ENCODE results near the gene MINDY4. TPM values are rescaled to one million over a fixed set of nuclear protein-coding genes. Genes with fewer than 3 reads are reported as not detected.
"Not testable (repeated sequence)": the region's sequence is repeated elsewhere in the genome, so short reads cannot be mapped to it uniquely, and the experiment has no call there.

Gene MINDY4
- total RNA-seq, 1 experiment from 2014 or later: 2.1 TPM

DNA sequence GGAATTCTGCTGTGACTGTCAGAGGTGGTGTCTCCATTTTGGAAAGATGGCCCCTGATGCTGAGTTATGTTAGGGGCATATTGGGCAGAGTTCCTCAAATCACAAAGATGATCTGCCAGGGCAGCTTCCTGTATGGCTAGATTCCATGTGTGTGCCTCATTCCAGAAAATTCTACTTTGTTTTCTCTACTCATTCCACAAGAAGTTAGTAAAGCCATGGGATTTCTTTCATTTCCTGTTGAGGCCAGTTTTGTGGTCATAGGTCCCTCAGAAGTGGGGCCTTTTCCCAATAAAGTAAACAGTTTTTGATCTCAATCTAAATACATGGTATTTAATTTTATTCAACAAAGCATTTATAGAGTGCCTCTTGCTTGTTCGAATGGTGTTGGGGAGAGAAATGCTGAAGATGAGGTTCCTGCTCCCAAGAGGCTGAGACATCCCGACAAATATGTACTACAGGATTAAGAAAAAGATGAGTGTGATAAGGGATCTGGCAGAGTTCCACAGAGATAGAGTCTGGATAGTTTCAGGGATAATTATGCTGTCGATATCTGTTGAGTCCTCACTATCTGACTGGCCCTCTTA, 33.0 kb downstream of the MINDY4 start:
- intact Hi-C loops (cut with micrococcal nuclease; ENCODE audit: unreplicated experiment): loop anchor here (5.0 kb wide), 1 partner anchor 78 kb away; no protein-coding TSS in a partner anchor
- Mint-ChIP-seq H3K27ac (ENCODE audit: unreplicated experiment) (no peak overlapping the region), H3K9me3 (ENCODE audit: unreplicated experiment) (no peaks in the 10 kb centered on the region), H3K36me3 (ENCODE audit: insufficient read depth, unreplicated experiment) (no peaks in the 10 kb centered on the region), H3K4me1 (ENCODE audit: low read depth, unreplicated experiment) (peaks cover 6% of the 10 kb centered on the region), H3K27me3 (ENCODE audit: insufficient read depth, unreplicated experiment) (no peaks in the 10 kb centered on the region), H3K4me3 (ENCODE audit: unreplicated experiment) (no peak overlapping the region)
- Histone ChIP-seq H3K9me3 (no peaks in the 10 kb centered on the region), H3K36me3 (ENCODE audit: control insufficient read depth, insufficient read depth, low read length) (no peaks in the 10 kb centered on the region), H3K4me3 (ENCODE audit: low read depth, low read length) (no peak overlapping the region), H3K27me3 (replicated peaks; ENCODE audit: control insufficient read depth, insufficient read depth, low read length) (no peaks in the 10 kb centered on the region), H3K4me1 (peaks cover 10% of the 10 kb centered on the region)
- CTCF ChIA-PET: no interaction called here
- no peak for DNase-seq
- POLR2A ChIA-PET: no interaction called here
- BruUV-seq (replicated peaks): no TSS peak
- TF ChIP-seq, protein P1, sequence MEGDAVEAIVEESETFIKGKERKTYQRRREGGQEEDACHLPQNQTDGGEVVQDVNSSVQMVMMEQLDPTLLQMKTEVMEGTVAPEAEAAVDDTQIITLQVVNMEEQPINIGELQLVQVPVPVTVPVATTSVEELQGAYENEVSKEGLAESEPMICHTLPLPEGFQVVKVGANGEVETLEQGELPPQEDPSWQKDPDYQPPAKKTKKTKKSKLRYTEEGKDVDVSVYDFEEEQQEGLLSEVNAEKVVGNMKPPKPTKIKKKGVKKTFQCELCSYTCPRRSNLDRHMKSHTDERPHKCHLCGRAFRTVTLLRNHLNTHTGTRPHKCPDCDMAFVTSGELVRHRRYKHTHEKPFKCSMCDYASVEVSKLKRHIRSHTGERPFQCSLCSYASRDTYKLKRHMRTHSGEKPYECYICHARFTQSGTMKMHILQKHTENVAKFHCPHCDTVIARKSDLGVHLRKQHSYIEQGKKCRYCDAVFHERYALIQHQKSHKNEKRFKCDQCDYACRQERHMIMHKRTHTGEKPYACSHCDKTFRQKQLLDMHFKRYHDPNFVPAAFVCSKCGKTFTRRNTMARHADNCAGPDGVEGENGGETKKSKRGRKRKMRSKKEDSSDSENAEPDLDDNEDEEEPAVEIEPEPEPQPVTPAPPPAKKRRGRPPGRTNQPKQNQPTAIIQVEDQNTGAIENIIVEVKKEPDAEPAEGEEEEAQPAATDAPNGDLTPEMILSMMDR (IDR thresholded peaks at IDR 0.05; ENCODE audit: insufficient read depth in 1 of 2, low read depth in 1 of 2, low read length in 1 of 2, severe bottlenecking in 1 of 2, unreplicated experiment in 1 of 2): no peak

DNA sequence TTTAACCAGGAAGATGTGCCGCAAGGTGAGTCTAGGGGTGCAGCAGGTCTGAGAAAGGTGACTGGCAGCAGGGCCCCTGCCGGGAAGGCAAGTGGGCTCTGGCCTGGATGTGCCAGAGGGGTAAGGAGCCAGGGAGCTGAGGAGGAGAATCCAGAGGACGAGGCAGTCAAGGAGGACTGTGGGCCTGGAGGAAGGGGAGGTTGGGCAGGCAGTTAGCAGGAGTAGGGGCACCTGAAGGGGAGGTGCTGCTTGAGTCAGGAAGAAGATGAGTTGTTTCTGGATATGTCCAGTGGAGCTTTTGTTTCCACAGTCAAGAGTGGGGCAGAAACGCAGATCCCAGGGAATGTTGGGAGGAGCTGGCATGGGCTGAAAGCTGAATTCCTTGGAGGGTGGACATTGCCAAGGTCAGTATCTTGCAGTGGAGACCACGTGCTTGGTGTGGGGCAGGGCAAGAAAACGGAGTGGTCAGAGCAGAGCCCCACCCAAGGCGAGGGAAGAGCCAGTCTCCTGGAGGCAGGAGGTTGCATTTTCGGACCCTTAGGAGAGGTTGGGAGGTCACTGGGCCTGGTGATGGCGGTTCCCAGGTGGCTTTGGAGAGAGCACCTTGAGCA, 34.0 kb downstream of the MINDY4 start:
- Mint-ChIP-seq H3K27me3 (ENCODE audit: insufficient read depth, unreplicated experiment) (no peaks in the 10 kb centered on the region), H3K27ac (ENCODE audit: unreplicated experiment) (no peak overlapping the region), H3K36me3 (ENCODE audit: insufficient read depth, unreplicated experiment) (no peaks in the 10 kb centered on the region), H3K4me1 (ENCODE audit: low read depth, unreplicated experiment) (peaks cover 6% of the 10 kb centered on the region), H3K9me3 (ENCODE audit: unreplicated experiment) (no peaks in the 10 kb centered on the region), H3K4me3 (ENCODE audit: unreplicated experiment) (no peak overlapping the region)
- H3K36me3 ChIP-seq (ENCODE audit: control insufficient read depth, insufficient read depth, low read length): no peaks in the 10 kb centered on the region
- DNase-seq: no peak
- no peaks in the 10 kb centered on the region for H3K9me3 ChIP-seq
- no peaks in the 10 kb centered on the region for H3K27me3 ChIP-seq (replicated peaks; ENCODE audit: control insufficient read depth, insufficient read depth, low read length)
- ChIA-PET POLR2A (no interaction called here), CTCF (no interaction called here)
- peaks cover 10% of the 10 kb centered on the region for H3K4me1 ChIP-seq
- no peak overlapping the region for H3K4me3 ChIP-seq (ENCODE audit: low read depth, low read length)
- no TSS peak for BruUV-seq (replicated peaks)
- TF ChIP-seq, protein P1 (IDR thresholded peaks at IDR 0.05; ENCODE audit: insufficient read depth in 1 of 2, low read depth in 1 of 2, low read length in 1 of 2, severe bottlenecking in 1 of 2, unreplicated experiment in 1 of 2): no peak
- intact Hi-C loops (cut with micrococcal nuclease; ENCODE audit: unreplicated experiment): no loop called here

DNA sequence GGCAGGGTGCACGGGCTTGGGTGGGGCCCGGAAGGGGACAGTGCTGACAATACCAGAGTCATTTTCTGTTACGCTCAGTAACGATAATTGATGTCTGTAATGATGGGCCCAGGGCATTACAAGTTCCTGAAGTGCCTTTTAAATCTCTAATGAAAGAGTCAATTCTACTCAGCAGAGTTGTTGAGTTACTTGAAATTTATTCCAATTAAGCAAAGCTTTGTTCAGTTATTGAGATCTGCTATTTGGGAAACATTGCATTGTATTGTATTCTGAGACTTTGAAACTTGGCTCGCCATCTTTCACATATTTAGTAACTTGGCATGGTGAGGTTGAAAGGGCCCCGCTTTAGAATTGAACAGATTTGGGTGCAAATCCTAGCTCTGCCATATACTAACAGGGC, 34.7 kb downstream of the MINDY4 start:
- POLR2A ChIA-PET: no interaction called here
- Mint-ChIP-seq H3K36me3 (ENCODE audit: insufficient read depth, unreplicated experiment) (no peaks in the 10 kb centered on the region), H3K27me3 (ENCODE audit: insufficient read depth, unreplicated experiment) (no peaks in the 10 kb centered on the region), H3K4me1 (ENCODE audit: low read depth, unreplicated experiment) (peaks cover 6% of the 10 kb centered on the region), H3K27ac (ENCODE audit: unreplicated experiment) (no peak overlapping the region), H3K4me3 (ENCODE audit: unreplicated experiment) (no peak overlapping the region), H3K9me3 (ENCODE audit: unreplicated experiment) (no peaks in the 10 kb centered on the region)
- TF ChIP-seq, protein P1 (IDR thresholded peaks at IDR 0.05; ENCODE audit: insufficient read depth in 1 of 2, low read depth in 1 of 2, low read length in 1 of 2, severe bottlenecking in 1 of 2, unreplicated experiment in 1 of 2): no peak
- no TSS peak for BruUV-seq (replicated peaks)
- H3K4me1 ChIP-seq: peaks cover 10% of the 10 kb centered on the region
- no peaks in the 10 kb centered on the region for H3K27me3 ChIP-seq (replicated peaks; ENCODE audit: control insufficient read depth, insufficient read depth, low read length)
- CTCF ChIA-PET: no interaction called here
- H3K36me3 ChIP-seq (ENCODE audit: control insufficient read depth, insufficient read depth, low read length): no peaks in the 10 kb centered on the region
- no peak overlapping the region for H3K4me3 ChIP-seq (ENCODE audit: low read depth, low read length)
- no peak for DNase-seq
- H3K9me3 ChIP-seq: no peaks in the 10 kb centered on the region
- intact Hi-C loops (cut with micrococcal nuclease; ENCODE audit: unreplicated experiment): no loop called here

DNA sequence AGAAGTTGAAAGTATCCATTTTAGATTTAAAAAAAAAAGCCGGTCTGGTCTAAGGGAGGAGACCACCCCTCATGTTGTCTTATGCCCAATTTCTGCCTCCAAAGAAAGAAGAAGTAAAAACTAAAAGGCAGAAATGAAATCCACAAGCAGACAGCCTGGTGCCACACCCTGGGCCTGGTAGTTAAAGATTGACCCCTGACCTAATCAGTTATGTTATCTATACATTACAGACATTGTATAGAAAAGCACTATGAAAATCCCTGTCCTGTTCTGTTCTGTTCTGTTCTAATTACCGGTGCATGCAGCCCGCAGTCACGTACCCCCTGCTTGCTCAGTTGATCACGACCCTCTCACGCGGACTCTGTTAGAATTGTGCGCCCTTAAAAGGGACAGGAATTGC, 36.3 kb downstream of the MINDY4 start:
- H3K4me1 Mint-ChIP-seq (ENCODE audit: low read depth, unreplicated experiment); intact Hi-C loops (cut with micrococcal nuclease; ENCODE audit: unreplicated experiment); BruUV-seq (replicated peaks): not testable (repeated sequence)

DNA sequence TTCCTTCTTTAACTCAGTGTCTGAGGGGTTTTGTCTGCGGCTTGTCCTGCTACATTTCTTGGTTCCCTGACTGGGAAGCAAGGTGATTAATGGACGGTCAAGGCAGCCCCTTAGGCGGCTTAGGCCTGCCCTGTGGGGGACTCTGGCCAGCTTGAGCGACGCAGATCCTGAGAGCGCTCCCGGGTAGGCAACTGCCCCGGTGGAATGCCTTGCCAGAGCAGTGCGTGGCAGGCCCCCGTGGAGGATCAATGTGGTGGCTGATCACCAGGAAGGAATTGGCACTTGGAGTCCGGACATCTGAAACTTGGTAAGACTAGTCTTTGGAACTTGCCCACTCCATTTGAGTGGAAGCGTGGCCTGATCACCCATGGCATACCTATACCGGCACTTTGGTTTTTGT, 36.7 kb downstream of the MINDY4 start:
- H3K27ac Mint-ChIP-seq (ENCODE audit: unreplicated experiment); POLR2A ChIA-PET; intact Hi-C loops (cut with micrococcal nuclease; ENCODE audit: unreplicated experiment): not testable (repeated sequence)

More for the DNA sequence above, 36.3 kb downstream of the MINDY4 start:
- H3K27me3 ChIP-seq (replicated peaks; ENCODE audit: control insufficient read depth, insufficient read depth, low read length); CTCF ChIA-PET; POLR2A ChIA-PET; H3K4me3 ChIP-seq (ENCODE audit: low read depth, low read length); DNase-seq; H3K27me3 Mint-ChIP-seq (ENCODE audit: insufficient read depth, unreplicated experiment); H3K27ac Mint-ChIP-seq (ENCODE audit: unreplicated experiment); H3K36me3 ChIP-seq (ENCODE audit: control insufficient read depth, insufficient read depth, low read length); H3K4me3 Mint-ChIP-seq (ENCODE audit: unreplicated experiment); H3K9me3 Mint-ChIP-seq (ENCODE audit: unreplicated experiment); H3K4me1 ChIP-seq; H3K36me3 Mint-ChIP-seq (ENCODE audit: insufficient read depth, unreplicated experiment); H3K9me3 ChIP-seq: not testable (repeated sequence)

More for the DNA sequence above, 36.7 kb downstream of the MINDY4 start:
- H3K9me3 Mint-ChIP-seq (ENCODE audit: unreplicated experiment); H3K9me3 ChIP-seq; H3K36me3 ChIP-seq (ENCODE audit: control insufficient read depth, insufficient read depth, low read length); H3K27me3 Mint-ChIP-seq (ENCODE audit: insufficient read depth, unreplicated experiment); H3K4me1 Mint-ChIP-seq (ENCODE audit: low read depth, unreplicated experiment); H3K27me3 ChIP-seq (replicated peaks; ENCODE audit: control insufficient read depth, insufficient read depth, low read length); DNase-seq; H3K4me3 ChIP-seq (ENCODE audit: low read depth, low read length); BruUV-seq (replicated peaks); H3K4me3 Mint-ChIP-seq (ENCODE audit: unreplicated experiment); H3K36me3 Mint-ChIP-seq (ENCODE audit: insufficient read depth, unreplicated experiment); CTCF ChIA-PET; H3K4me1 ChIP-seq: not testable (repeated sequence)
